GM19463 (cell line): Measurements from ENCODE around the gene INHBB.

ENCODE experiments used
- ATAC-seq: cut with Tn5 transposase; IDR thresholded peaks from one replicate; pipeline ENCODE4 v1.9.1; 2021; ENCODE audit warnings: mild to moderate bottlenecking, moderate library complexity; ENCODE audit not compliant: unreplicated experiment

Gene INHBB

GRCh38 chr2:120336749-120337148 lies 9.2 kb upstream of the INHBB start:
- no peak for ATAC-seq

- no peak for ATAC-seq
These were observed 7.9 kb upstream of the INHBB start for GRCh38 chr2:120338015-120338414.

GRCh38 chr2:120341977-120342376 lies 4.0 kb upstream of the INHBB start:
- ATAC-seq: no peak

- no peak for ATAC-seq
These were observed 3.5 kb upstream of the INHBB start for GRCh38 chr2:120342446-120342845.

GRCh38 chr2:120343100-120343432 lies 2.9 kb upstream of the INHBB start:
- ATAC-seq: no peak

- no peak for ATAC-seq
These were observed 2.4 kb upstream of the INHBB start for GRCh38 chr2:120343433-120344105.

GRCh38 chr2:120344214-120344975 lies 1.5 kb upstream of the INHBB start:
- no peak for ATAC-seq

GRCh38 chr2:120344976-120345581 lies 857 bp upstream of the INHBB start:
- no peak for ATAC-seq

- no peak for ATAC-seq
These were observed 328 bp upstream of the INHBB start for GRCh38 chr2:120345608-120346007.

- no peak for ATAC-seq
These were observed 877 bp downstream of the INHBB start for GRCh38 chr2:120346667-120347358.

GRCh38 chr2:120347396-120348060 lies 1.6 kb downstream of the INHBB start:
- ATAC-seq: no peak

- ATAC-seq: no peak
These were observed 2.3 kb downstream of the INHBB start for GRCh38 chr2:120348134-120348736.

- no peak for ATAC-seq
These were observed 3.0 kb downstream of the INHBB start for GRCh38 chr2:120348737-120349439.

GRCh38 chr2:120349440-120349921 lies 3.5 kb downstream of the INHBB start:
- no peak for ATAC-seq

- ATAC-seq: no peak
These were observed 4.1 kb downstream of the INHBB start for GRCh38 chr2:120350080-120350479.

GRCh38 chr2:120350801-120351320 lies 4.9 kb downstream of the INHBB start:
- ATAC-seq: no peak

- no peak for ATAC-seq
These were observed 7.0 kb downstream of the INHBB start for GRCh38 chr2:120352696-120353590.

GRCh38 chr2:120353591-120353898 lies 7.6 kb downstream of the INHBB start:
- no peak for ATAC-seq

GRCh38 chr2:120353931-120354330 lies 8.0 kb downstream of the INHBB start:
- ATAC-seq: no peak
